A673 (cell line): ENCODE results near the gene SFXN2. TPM values are rescaled to one million over a fixed set of nuclear protein-coding genes. Genes with fewer than 3 reads are reported as not detected.

Source experiments
- BruUV-seq: library from RNA; stranded (reverse); fragments of 400-500 nt; replicated peaks from 2 replicates; lab custom pipeline; 2021; lab: Mats Ljungman, UMichigan
- CTCF ChIA-PET: fragments of 300-600 bp; sonication (Branson Sonifier 250); formaldehyde crosslinking; loops from one replicate; lab custom pipeline; 2022; ENCODE audit warnings: antibody characterized with exemption; lab: Charles Lee
- POLR2A ChIA-PET: fragments of 300-600 bp; sonication (Branson Sonifier 250); formaldehyde crosslinking; loops from one replicate; lab custom pipeline; 2022; ENCODE audit warnings: antibody characterized with exemption; ENCODE audit not compliant: low non-redundant PET; lab: Charles Lee
- DNase-seq: peaks from one replicate; pipeline ENCODE4 v3.0.0-alpha.2; 2015; ENCODE audit warnings: low spot score
- H3K27ac ChIP-seq: fragments of 200-600 bp; sonication (generic); 2 replicates; pipeline ENCODE4 v1.5.1; 2016; ENCODE audit warnings: mixed run types, low read depth, mild to moderate bottlenecking, mixed read lengths, antibody characterized with exemption, low read length; ENCODE audit not compliant: poor library complexity, severe bottlenecking
- H3K27me3 ChIP-seq: fragments of 200-600 bp; sonication (generic); replicated peaks from 2 replicates; pipeline ENCODE4 v1.6.1; 2017; ENCODE audit warnings: mixed run types, low read depth, mild to moderate bottlenecking, mixed read lengths, antibody characterized with exemption, low read length; ENCODE audit not compliant: insufficient read depth, poor library complexity
- H3K36me3 ChIP-seq: fragments of 200-600 bp; sonication (generic); 2 replicates; pipeline ENCODE4 v1.6.1; 2016; ENCODE audit warnings: mixed run types, mild to moderate bottlenecking, mixed read lengths, antibody characterized with exemption, low read length; ENCODE audit not compliant: insufficient read depth, poor library complexity, severe bottlenecking
- H3K4me1 ChIP-seq: fragments of 200-600 bp; sonication (generic); 2 replicates; pipeline ENCODE4 v1.6.1; 2017; ENCODE audit warnings: mixed run types, mild to moderate bottlenecking, mixed read lengths, antibody characterized with exemption, low read length; ENCODE audit not compliant: insufficient read depth, poor library complexity, severe bottlenecking
- H3K4me3 ChIP-seq: fragments of 200-600 bp; sonication (generic); 2 replicates; pipeline ENCODE4 v1.5.1; 2016; ENCODE audit warnings: low read depth, mixed run types, mild to moderate bottlenecking, mixed read lengths, low read length; ENCODE audit not compliant: poor library complexity, severe bottlenecking
- H3K9me3 ChIP-seq: fragments of 200-600 bp; sonication (generic); 2 replicates; pipeline ENCODE4 v1.6.1; 2016; ENCODE audit warnings: mixed run types, low read depth, mild to moderate bottlenecking, mixed read lengths, antibody characterized with exemption, low read length; ENCODE audit not compliant: poor library complexity, severe bottlenecking
- EZH2 ChIP-seq: fragments of 200-600 bp; sonication (generic); IDR thresholded peaks from 2 replicates; pipeline ENCODE4 v1.6.1; 2017; ENCODE audit warnings: borderline replicate concordance, low read depth, mild to moderate bottlenecking, mixed read lengths, antibody characterized with exemption, low read length; ENCODE audit not compliant: poor library complexity, severe bottlenecking
- intact Hi-C: fragments of 100-400 bp; cut with micrococcal nuclease; formaldehyde crosslinking; loops from one replicate; pipeline ENCODE4 v1.10.0; 2022; ENCODE audit not compliant: unreplicated experiment
- total RNA-seq: library from RNA; stranded (reverse); gene quantifications from 2 replicates; pipeline ENCODE4 v1.2.3, GENCODE V29; 2021
- TF ChIP-seq, protein P1 (sequence below): fragments of 300-800, 200-600 bp; sonication (generic); conservative IDR thresholded peaks from 2 replicates; pipeline ENCODE4 v1.5.1; 2017; ENCODE audit warnings: low read depth, mild to moderate bottlenecking, antibody characterized with exemption, low read length, moderate library complexity, mixed read lengths

Gene SFXN2
- total RNA-seq, 1 experiment from 2014 or later = 19.5 TPM

DNA sequence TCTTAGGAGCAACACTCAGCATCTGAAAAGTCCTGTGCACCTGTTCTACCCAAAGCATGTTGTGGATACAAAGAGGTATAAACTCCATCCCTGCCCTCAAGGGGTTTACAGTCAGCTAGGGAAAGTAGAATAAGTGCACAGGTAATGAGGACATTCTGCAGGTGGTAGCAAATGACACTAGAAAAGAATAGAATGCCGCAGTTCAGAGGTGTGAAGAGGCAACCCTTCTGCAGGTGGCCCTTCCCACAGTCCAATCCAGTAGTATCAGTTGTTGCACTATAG is 66.0 kb downstream of the SFXN2 start:
- intact Hi-C loops = no loop called here
- CTCF ChIA-PET = no interaction called here

DNA sequence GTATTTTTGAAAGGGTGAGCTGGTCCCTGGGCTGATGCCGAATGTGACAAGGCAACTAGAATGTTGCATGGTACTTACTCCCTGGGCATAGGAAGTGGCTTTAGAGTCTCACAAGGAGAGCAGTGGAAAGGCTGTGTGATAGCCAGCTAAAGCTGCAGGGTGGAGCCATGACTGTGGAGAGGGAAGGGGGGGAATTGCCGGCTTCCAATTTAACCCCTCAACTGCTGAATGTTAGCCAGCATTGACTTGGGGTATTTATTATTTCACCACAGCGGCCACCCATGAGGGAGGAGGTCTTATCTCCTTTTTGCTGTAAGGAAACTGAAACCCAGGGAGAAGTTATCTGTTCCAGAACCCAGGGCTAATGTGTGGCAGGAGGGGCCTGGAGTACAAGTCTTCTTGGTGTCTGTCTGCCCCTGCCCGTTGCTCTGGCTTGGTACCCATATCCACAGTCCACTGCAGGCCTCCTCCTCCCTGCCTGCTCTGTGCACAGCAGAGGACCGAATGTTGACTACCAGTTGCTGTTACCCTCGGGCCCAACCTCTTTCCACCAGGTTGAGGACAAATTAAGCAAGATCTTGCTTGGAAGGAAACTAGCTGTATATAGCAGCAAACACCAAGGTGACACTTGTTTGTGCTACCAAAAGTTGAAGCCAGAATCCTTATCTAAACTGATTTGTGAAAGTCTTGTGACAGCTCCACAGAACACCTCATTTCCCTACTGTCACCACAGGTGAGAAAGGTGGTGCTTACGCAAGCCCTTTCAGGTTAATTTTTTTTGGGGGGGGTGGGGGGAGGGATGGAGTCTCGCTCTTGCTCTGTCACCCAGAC is 66.9 kb downstream of the SFXN2 start:
- POLR2A ChIA-PET = interaction anchor here (0.6 kb wide), 1 partner anchor 62 kb away, joined by 5 read pairs; no protein-coding TSS in a partner anchor
- no TSS peak for BruUV-seq
- TF ChIP-seq EZH2 = no peak
- TF ChIP-seq, protein P1, sequence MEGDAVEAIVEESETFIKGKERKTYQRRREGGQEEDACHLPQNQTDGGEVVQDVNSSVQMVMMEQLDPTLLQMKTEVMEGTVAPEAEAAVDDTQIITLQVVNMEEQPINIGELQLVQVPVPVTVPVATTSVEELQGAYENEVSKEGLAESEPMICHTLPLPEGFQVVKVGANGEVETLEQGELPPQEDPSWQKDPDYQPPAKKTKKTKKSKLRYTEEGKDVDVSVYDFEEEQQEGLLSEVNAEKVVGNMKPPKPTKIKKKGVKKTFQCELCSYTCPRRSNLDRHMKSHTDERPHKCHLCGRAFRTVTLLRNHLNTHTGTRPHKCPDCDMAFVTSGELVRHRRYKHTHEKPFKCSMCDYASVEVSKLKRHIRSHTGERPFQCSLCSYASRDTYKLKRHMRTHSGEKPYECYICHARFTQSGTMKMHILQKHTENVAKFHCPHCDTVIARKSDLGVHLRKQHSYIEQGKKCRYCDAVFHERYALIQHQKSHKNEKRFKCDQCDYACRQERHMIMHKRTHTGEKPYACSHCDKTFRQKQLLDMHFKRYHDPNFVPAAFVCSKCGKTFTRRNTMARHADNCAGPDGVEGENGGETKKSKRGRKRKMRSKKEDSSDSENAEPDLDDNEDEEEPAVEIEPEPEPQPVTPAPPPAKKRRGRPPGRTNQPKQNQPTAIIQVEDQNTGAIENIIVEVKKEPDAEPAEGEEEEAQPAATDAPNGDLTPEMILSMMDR = no peak

More for the DNA sequence above, 66.0 kb downstream of the SFXN2 start:
- no peak for DNase-seq
- Histone ChIP-seq H3K9me3 (no peaks in the 10 kb centered on the region), H3K4me1 (peaks cover 40% of the 10 kb centered on the region), H3K36me3 (no peaks in the 10 kb centered on the region), H3K4me3 (no peak overlapping the region), H3K27ac (no peak overlapping the region), H3K27me3 (no peaks in the 10 kb centered on the region)
- no TSS peak for BruUV-seq
- no peak for TF ChIP-seq EZH2
- TF ChIP-seq, protein P1 = no peak
- POLR2A ChIA-PET = no interaction called here

DNA sequence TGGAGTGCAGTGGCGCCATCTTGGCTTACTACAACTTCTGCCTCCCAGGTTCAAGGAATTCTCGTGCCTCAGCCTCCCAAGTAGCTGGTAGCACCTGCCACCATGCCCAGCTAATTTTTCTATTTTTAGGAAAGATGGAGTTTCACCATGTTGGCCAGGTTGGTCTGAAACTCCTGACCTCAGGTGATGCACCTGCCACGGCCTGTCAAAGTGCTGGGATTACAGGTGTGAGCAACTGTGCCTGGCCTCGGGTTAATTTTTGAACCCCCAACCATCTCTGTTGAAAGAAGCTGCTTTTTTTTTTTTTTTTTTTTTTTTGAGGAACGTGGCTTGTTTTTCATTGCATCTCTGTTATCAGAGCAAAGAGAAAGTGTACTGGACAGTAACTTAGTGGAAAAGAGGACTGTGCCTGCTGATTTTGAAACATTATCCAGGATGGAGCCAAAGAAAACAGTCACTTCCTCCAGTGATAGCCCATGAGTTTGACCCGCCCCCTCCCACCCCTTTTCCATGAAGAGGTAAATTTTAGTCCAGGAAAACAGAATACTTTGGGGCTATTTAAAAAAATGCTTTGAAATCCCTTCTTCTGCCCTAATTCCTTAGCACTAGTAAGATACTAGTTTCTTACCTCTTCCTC is 67.6 kb downstream of the SFXN2 start:
- no peak for DNase-seq
- peaks cover 40% of the 10 kb centered on the region for H3K4me1 ChIP-seq
- TF ChIP-seq, protein P1 = no peak
- no peak for TF ChIP-seq EZH2
- intact Hi-C loops = no loop called here
- ChIA-PET POLR2A (interaction anchor here (0.6 kb wide), 1 partner anchor 62 kb away, joined by 5 read pairs; no protein-coding TSS in a partner anchor), CTCF (no interaction called here)
- no peaks in the 10 kb centered on the region for H3K27me3 ChIP-seq
- no peaks in the 10 kb centered on the region for H3K36me3 ChIP-seq
- H3K27ac ChIP-seq = no peak overlapping the region
- no peaks in the 10 kb centered on the region for H3K9me3 ChIP-seq
- no TSS peak for BruUV-seq
- no peak overlapping the region for H3K4me3 ChIP-seq

More for the DNA sequence above, 66.9 kb downstream of the SFXN2 start:
- peaks cover 40% of the 10 kb centered on the region for H3K4me1 ChIP-seq
- CTCF ChIA-PET = no interaction called here
- no peak overlapping the region for H3K4me3 ChIP-seq
- H3K9me3 ChIP-seq = no peaks in the 10 kb centered on the region
- no peaks in the 10 kb centered on the region for H3K36me3 ChIP-seq
- peak overlapping the region; percentile 25 for H3K27ac ChIP-seq
- intact Hi-C loops = no loop called here
- no peaks in the 10 kb centered on the region for H3K27me3 ChIP-seq
- DNase-seq = peak; percentile 40
